Measurements from ENCODE around the gene CNTNAP2. TPM values are rescaled to one million over a fixed set of nuclear protein-coding genes. Genes with fewer than 3 reads are reported as not detected.

CNTNAP2 gene
- total RNA-seq, 1 experiment from 2014 or later, result 42.5 TPM

DNA sequence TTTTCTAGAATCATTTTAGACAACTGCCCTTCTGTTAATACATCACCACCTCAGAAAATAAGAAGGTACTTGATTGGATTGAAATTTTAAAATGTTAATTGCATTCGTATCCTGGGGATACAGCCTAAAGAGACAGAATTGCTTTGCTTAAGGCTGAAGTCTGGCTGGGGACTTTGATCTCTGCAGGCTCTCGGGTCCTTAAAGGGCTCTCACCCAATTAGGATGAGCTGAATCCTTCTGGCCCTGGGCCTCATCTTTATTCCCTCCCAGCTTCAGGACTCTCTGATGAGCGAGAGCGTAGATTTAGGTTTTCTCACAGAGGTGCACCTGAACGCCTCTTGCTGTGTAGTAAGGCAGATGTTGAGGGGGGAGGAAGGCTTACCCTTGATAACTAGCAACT, 1998.7 kb downstream of the CNTNAP2 start:
- DNase-seq, result no peak
- Histone ChIP-seq H3K4me3 (ENCODE audit: low read depth, low read length) (no peak overlapping the region), H3K4me1 (peaks cover 6% of the 10 kb centered on the region; the same call in 1 of the 2 replicates), H3K36me3 (ENCODE audit: control insufficient read depth, insufficient read depth, low read length) (no peaks in the 10 kb centered on the region), H3K27me3 (replicated peaks; ENCODE audit: control insufficient read depth, insufficient read depth, low read length) (0 out of 2 replicates have a peak, but pooled peaks cover 1% of the 10 kb centered on the region), H3K9me3 (no peaks in the 10 kb centered on the region)
- ChIA-PET CTCF (no interaction called here), POLR2A (no interaction called here)
- Mint-ChIP-seq H3K27me3 (ENCODE audit: insufficient read depth, unreplicated experiment) (no peaks in the 10 kb centered on the region), H3K4me1 (ENCODE audit: low read depth, unreplicated experiment) (no peaks in the 10 kb centered on the region), H3K27ac (ENCODE audit: unreplicated experiment) (no peak overlapping the region), H3K36me3 (ENCODE audit: insufficient read depth, unreplicated experiment) (no peaks in the 10 kb centered on the region), H3K9me3 (ENCODE audit: unreplicated experiment) (no peaks in the 10 kb centered on the region), H3K4me3 (ENCODE audit: unreplicated experiment) (no peak overlapping the region)
- intact Hi-C loops (cut with micrococcal nuclease; ENCODE audit: unreplicated experiment), result no loop called here
- BruUV-seq (replicated peaks), result no TSS peak
- TF ChIP-seq, protein P1, sequence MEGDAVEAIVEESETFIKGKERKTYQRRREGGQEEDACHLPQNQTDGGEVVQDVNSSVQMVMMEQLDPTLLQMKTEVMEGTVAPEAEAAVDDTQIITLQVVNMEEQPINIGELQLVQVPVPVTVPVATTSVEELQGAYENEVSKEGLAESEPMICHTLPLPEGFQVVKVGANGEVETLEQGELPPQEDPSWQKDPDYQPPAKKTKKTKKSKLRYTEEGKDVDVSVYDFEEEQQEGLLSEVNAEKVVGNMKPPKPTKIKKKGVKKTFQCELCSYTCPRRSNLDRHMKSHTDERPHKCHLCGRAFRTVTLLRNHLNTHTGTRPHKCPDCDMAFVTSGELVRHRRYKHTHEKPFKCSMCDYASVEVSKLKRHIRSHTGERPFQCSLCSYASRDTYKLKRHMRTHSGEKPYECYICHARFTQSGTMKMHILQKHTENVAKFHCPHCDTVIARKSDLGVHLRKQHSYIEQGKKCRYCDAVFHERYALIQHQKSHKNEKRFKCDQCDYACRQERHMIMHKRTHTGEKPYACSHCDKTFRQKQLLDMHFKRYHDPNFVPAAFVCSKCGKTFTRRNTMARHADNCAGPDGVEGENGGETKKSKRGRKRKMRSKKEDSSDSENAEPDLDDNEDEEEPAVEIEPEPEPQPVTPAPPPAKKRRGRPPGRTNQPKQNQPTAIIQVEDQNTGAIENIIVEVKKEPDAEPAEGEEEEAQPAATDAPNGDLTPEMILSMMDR (IDR thresholded peaks at IDR 0.05; ENCODE audit: insufficient read depth in 1 of 2, low read depth in 1 of 2, low read length in 1 of 2, severe bottlenecking in 1 of 2, unreplicated experiment in 1 of 2), result no peak

DNA sequence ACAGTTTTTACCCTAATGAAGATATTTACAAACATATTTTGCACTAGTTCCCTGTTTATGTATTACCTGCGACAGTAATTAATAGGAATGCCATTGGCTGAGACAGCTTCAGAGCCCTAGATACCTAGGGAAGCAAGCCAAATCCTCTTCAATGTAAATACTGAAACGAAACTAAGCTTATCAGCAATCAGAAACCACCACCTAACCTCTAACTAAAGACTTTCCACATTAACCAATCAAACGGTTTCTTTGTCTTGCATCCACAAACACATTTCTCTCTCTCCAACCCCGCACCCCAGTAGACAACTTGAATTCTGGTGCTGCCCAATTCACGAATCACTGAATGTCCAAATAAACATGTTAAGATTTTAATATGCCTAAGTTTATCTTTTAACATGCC, 1999.6 kb downstream of the CNTNAP2 start:
- H3K36me3 Mint-ChIP-seq (ENCODE audit: insufficient read depth, unreplicated experiment), result no peaks in the 10 kb centered on the region
- no peak overlapping the region for H3K4me3 Mint-ChIP-seq (ENCODE audit: unreplicated experiment)
- H3K4me1 ChIP-seq, result peaks cover 4% of the 10 kb centered on the region; the same call in 1 of the 2 replicates
- BruUV-seq (replicated peaks), result no TSS peak
- no peaks in the 10 kb centered on the region for H3K36me3 ChIP-seq (ENCODE audit: control insufficient read depth, insufficient read depth, low read length)
- no peaks in the 10 kb centered on the region for H3K27me3 Mint-ChIP-seq (ENCODE audit: insufficient read depth, unreplicated experiment)
- no peak for DNase-seq
- no peak overlapping the region for H3K27ac Mint-ChIP-seq (ENCODE audit: unreplicated experiment)
- H3K4me3 ChIP-seq (ENCODE audit: low read depth, low read length), result no peak overlapping the region
- H3K4me1 Mint-ChIP-seq (ENCODE audit: low read depth, unreplicated experiment), result no peaks in the 10 kb centered on the region
- POLR2A ChIA-PET, result no interaction called here
- no peaks in the 10 kb centered on the region for H3K9me3 ChIP-seq
- H3K9me3 Mint-ChIP-seq (ENCODE audit: unreplicated experiment), result no peaks in the 10 kb centered on the region
- 0 out of 2 replicates have a peak, but pooled peaks cover 1% of the 10 kb centered on the region for H3K27me3 ChIP-seq (replicated peaks; ENCODE audit: control insufficient read depth, insufficient read depth, low read length)
- CTCF ChIA-PET, result interaction anchor here (0.5 kb wide), 1 partner anchor 17 kb away, joined by 4 read pairs; no protein-coding TSS in a partner anchor
- intact Hi-C loops (cut with micrococcal nuclease; ENCODE audit: unreplicated experiment), result no loop called here
- TF ChIP-seq, protein P1 (IDR thresholded peaks at IDR 0.05; ENCODE audit: insufficient read depth in 1 of 2, low read depth in 1 of 2, low read length in 1 of 2, severe bottlenecking in 1 of 2, unreplicated experiment in 1 of 2), result no peak

DNA sequence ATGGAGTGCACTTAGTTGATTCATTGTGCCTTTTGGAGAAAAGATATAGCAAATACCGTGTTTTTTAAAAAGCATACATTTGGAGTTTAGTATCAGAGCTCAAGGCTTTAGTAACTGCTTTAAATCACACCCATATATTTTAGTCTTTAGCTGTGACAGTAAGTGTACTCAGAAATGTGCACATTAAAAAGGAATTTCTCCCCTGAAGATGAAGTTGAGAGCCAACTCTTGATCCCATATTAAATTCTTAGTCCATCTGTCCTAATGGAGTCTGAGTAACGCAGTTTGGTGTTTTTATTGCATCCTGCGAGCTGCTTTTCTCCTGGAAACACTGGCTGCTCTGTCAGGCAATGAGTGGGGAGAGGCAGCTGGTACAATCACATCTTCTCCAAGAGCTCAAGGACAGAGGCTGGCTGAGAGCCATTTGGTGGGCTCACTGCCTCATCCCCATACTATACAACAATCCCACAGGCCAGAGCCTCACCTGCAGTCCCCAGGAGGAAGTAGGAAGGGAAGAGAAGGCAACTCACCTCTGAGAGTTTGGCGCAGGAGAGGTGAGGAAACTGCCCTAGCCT, 2000.3 kb downstream of the CNTNAP2 start:
- TF ChIP-seq, protein P1 (IDR thresholded peaks at IDR 0.05; ENCODE audit: insufficient read depth in 1 of 2, low read depth in 1 of 2, low read length in 1 of 2, severe bottlenecking in 1 of 2, unreplicated experiment in 1 of 2), result no peak
- no TSS peak for BruUV-seq (replicated peaks)
- Mint-ChIP-seq H3K27ac (ENCODE audit: unreplicated experiment) (no peak overlapping the region), H3K4me1 (ENCODE audit: low read depth, unreplicated experiment) (no peaks in the 10 kb centered on the region), H3K27me3 (ENCODE audit: insufficient read depth, unreplicated experiment) (no peaks in the 10 kb centered on the region), H3K9me3 (ENCODE audit: unreplicated experiment) (no peaks in the 10 kb centered on the region), H3K36me3 (ENCODE audit: insufficient read depth, unreplicated experiment) (no peaks in the 10 kb centered on the region), H3K4me3 (ENCODE audit: unreplicated experiment) (no peak overlapping the region)
- no peak overlapping the region for H3K4me3 ChIP-seq (ENCODE audit: low read depth, low read length)
- POLR2A ChIA-PET, result no interaction called here
- no peak for DNase-seq
- CTCF ChIA-PET, result no interaction called here
- H3K27me3 ChIP-seq (replicated peaks; ENCODE audit: control insufficient read depth, insufficient read depth, low read length), result 0 out of 2 replicates have a peak, but pooled peaks cover 1% of the 10 kb centered on the region
- H3K36me3 ChIP-seq (ENCODE audit: control insufficient read depth, insufficient read depth, low read length), result no peaks in the 10 kb centered on the region
- peaks cover 4% of the 10 kb centered on the region; the same call in 1 of the 2 replicates for H3K4me1 ChIP-seq
- intact Hi-C loops (cut with micrococcal nuclease; ENCODE audit: unreplicated experiment), result no loop called here
- no peaks in the 10 kb centered on the region; the same call in 1 of the 2 replicates for H3K9me3 ChIP-seq

Measured in Caco-2 (cell line).